ENCODE measurements around the gene CAV3. TPM values are rescaled to one million over a fixed set of nuclear protein-coding genes. Genes with fewer than 3 reads are reported as not detected.

CAV3 gene
- total and polyA plus RNA-seq, 2 donors from 2014 or later: not detected

- no peak for TF ChIP-seq CTCF (IDR thresholded peaks at IDR 0.05; ENCODE audit: borderline replicate concordance, extremely low read depth, insufficient read depth)
- Histone ChIP-seq H3K27ac (ENCODE audit: low read depth in 2 of 2, low read length in 2 of 2) (no peak overlapping the region), H3K9ac (ENCODE audit: low read length in 3 of 3) (no peak overlapping the region), H3K4me3 (ENCODE audit: low read length in 3 of 3) (no peak overlapping the region), H3K36me3 (ENCODE audit: control insufficient read depth in 2 of 3, insufficient read depth in 3 of 3, low read length in 3 of 3) (no peaks in the 10 kb centered on the region), H3K4me1 (ENCODE audit: control insufficient read depth in 2 of 3, insufficient read depth in 2 of 3, low read depth in 1 of 3, low read length in 3 of 3) (no peaks in the 10 kb centered on the region), H3K27me3 (ENCODE audit: control insufficient read depth, insufficient read depth, low read length) (no peaks in the 10 kb centered on the region), H3K9me3 (ENCODE audit: control insufficient read depth in 2 of 3, insufficient read depth in 1 of 3, low read length in 3 of 3) (no peaks in the 10 kb centered on the region)
- no peak for FAIRE-seq
- no peak for DNase-seq
- intact Hi-C loops (cut with DNase I): no loop called here
Observed at GRCh38 chr3:8775181-8775580, 41.6 kb downstream of the CAV3 start.

GRCh38 chr3:8775602-8776001 is 42.0 kb downstream of the CAV3 start:
- TF ChIP-seq CTCF (IDR thresholded peaks at IDR 0.05; ENCODE audit: borderline replicate concordance, extremely low read depth, insufficient read depth): no peak
- Histone ChIP-seq H3K27ac (ENCODE audit: low read depth in 2 of 2, low read length in 2 of 2) (no peak overlapping the region), H3K27me3 (ENCODE audit: control insufficient read depth, insufficient read depth, low read length) (no peaks in the 10 kb centered on the region), H3K9ac (ENCODE audit: low read length in 3 of 3) (no peak overlapping the region), H3K36me3 (ENCODE audit: control insufficient read depth in 2 of 3, insufficient read depth in 3 of 3, low read length in 3 of 3) (no peaks in the 10 kb centered on the region), H3K9me3 (ENCODE audit: control insufficient read depth in 2 of 3, insufficient read depth in 1 of 3, low read length in 3 of 3) (no peaks in the 10 kb centered on the region), H3K4me3 (ENCODE audit: low read length in 3 of 3) (no peak overlapping the region), H3K4me1 (ENCODE audit: control insufficient read depth in 2 of 3, insufficient read depth in 2 of 3, low read depth in 1 of 3, low read length in 3 of 3) (no peaks in the 10 kb centered on the region)
- DNase-seq: no peak
- intact Hi-C loops (cut with DNase I): no loop called here
- no peak for FAIRE-seq

- Histone ChIP-seq H3K36me3 (ENCODE audit: control insufficient read depth in 2 of 3, insufficient read depth in 3 of 3, low read length in 3 of 3) (no peaks in the 10 kb centered on the region), H3K27ac (ENCODE audit: low read depth in 2 of 2, low read length in 2 of 2) (no peak overlapping the region), H3K4me1 (ENCODE audit: control insufficient read depth in 2 of 3, insufficient read depth in 2 of 3, low read depth in 1 of 3, low read length in 3 of 3) (no peaks in the 10 kb centered on the region), H3K4me3 (ENCODE audit: low read length in 3 of 3) (no peak overlapping the region), H3K9me3 (ENCODE audit: control insufficient read depth in 2 of 3, insufficient read depth in 1 of 3, low read length in 3 of 3) (no peaks in the 10 kb centered on the region), H3K9ac (ENCODE audit: low read length in 3 of 3) (no peak overlapping the region), H3K27me3 (ENCODE audit: control insufficient read depth, insufficient read depth, low read length) (no peaks in the 10 kb centered on the region)
- DNase-seq (no peak), FAIRE-seq (no peak)
- intact Hi-C loops (cut with DNase I): no loop called here
- no peak for TF ChIP-seq CTCF (IDR thresholded peaks at IDR 0.05; ENCODE audit: borderline replicate concordance, extremely low read depth, insufficient read depth)
Observed at GRCh38 chr3:8776406-8776805, 42.8 kb downstream of the CAV3 start.

All from kidney (tissue), 14 donors.